ENCODE data around the gene FHOD3. TPM values are rescaled to one million over a fixed set of nuclear protein-coding genes. Genes with fewer than 3 reads are reported as not detected.

The FHOD3 gene
- total and polyA plus RNA-seq, 9 of the 15 experiments (the other 6 are each of a cell fraction or from before 2014, with no cell fraction given), result 0.11 TPM; not detected in 8

DNA sequence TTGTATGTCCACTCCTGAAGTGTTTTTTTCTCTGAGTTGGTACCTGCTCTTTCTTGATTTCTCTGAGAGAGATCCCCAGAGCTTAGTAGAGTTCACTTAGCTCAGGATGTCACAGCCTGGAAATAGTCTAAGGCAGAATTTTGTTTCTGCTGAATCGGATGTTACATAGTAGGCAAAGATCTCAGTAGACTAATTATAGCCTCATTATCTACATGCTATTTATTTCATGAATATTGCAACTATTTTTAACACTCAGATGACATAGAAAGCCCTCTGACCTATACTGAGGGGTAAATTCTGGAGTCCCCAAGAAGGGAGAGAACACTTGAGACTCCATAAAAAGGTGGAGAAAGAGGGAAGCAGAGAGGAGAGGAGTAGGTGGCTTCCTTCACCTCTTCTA, 160.2 kb downstream of the FHOD3 start (continued):
- no peak for TF ChIP-seq PHF20 (IDR thresholded peaks at IDR 0.05; ENCODE audit: partially characterized antibody)
- no peak for TF ChIP-seq DIDO1 (tag; IDR thresholded peaks at IDR 0.05; ENCODE audit: low read depth)
- TF ChIP-seq, protein P1, sequence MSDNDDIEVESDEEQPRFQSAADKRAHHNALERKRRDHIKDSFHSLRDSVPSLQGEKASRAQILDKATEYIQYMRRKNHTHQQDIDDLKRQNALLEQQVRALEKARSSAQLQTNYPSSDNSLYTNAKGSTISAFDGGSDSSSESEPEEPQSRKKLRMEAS (CRISPR knock-in tag; IDR thresholded peaks at IDR 0.05), result no peak
- TF ChIP-seq BRD4 (IDR thresholded peaks at IDR 0.05), result no peak
- TF ChIP-seq, protein P2, sequence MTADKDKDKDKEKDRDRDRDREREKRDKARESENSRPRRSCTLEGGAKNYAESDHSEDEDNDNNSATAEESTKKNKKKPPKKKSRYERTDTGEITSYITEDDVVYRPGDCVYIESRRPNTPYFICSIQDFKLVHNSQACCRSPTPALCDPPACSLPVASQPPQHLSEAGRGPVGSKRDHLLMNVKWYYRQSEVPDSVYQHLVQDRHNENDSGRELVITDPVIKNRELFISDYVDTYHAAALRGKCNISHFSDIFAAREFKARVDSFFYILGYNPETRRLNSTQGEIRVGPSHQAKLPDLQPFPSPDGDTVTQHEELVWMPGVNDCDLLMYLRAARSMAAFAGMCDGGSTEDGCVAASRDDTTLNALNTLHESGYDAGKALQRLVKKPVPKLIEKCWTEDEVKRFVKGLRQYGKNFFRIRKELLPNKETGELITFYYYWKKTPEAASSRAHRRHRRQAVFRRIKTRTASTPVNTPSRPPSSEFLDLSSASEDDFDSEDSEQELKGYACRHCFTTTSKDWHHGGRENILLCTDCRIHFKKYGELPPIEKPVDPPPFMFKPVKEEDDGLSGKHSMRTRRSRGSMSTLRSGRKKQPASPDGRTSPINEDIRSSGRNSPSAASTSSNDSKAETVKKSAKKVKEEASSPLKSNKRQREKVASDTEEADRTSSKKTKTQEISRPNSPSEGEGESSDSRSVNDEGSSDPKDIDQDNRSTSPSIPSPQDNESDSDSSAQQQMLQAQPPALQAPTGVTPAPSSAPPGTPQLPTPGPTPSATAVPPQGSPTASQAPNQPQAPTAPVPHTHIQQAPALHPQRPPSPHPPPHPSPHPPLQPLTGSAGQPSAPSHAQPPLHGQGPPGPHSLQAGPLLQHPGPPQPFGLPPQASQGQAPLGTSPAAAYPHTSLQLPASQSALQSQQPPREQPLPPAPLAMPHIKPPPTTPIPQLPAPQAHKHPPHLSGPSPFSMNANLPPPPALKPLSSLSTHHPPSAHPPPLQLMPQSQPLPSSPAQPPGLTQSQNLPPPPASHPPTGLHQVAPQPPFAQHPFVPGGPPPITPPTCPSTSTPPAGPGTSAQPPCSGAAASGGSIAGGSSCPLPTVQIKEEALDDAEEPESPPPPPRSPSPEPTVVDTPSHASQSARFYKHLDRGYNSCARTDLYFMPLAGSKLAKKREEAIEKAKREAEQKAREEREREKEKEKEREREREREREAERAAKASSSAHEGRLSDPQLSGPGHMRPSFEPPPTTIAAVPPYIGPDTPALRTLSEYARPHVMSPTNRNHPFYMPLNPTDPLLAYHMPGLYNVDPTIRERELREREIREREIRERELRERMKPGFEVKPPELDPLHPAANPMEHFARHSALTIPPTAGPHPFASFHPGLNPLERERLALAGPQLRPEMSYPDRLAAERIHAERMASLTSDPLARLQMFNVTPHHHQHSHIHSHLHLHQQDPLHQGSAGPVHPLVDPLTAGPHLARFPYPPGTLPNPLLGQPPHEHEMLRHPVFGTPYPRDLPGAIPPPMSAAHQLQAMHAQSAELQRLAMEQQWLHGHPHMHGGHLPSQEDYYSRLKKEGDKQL (CRISPR knock-in tag; IDR thresholded peaks at IDR 0.05; ENCODE audit: borderline replicate concordance), result no peak
- TF ChIP-seq IRF2 (CRISPR knock-in tag; IDR thresholded peaks at IDR 0.05), result no peak
- TF ChIP-seq, protein P3, sequence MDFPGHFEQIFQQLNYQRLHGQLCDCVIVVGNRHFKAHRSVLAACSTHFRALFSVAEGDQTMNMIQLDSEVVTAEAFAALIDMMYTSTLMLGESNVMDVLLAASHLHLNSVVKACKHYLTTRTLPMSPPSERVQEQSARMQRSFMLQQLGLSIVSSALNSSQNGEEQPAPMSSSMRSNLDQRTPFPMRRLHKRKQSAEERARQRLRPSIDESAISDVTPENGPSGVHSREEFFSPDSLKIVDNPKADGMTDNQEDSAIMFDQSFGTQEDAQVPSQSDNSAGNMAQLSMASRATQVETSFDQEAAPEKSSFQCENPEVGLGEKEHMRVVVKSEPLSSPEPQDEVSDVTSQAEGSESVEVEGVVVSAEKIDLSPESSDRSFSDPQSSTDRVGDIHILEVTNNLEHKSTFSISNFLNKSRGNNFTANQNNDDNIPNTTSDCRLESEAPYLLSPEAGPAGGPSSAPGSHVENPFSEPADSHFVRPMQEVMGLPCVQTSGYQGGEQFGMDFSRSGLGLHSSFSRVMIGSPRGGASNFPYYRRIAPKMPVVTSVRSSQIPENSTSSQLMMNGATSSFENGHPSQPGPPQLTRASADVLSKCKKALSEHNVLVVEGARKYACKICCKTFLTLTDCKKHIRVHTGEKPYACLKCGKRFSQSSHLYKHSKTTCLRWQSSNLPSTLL (IDR thresholded peaks at IDR 0.05), result no peak
- TF ChIP-seq ZFP1 (CRISPR knock-in tag; IDR thresholded peaks at IDR 0.05), result no peak
- TF ChIP-seq ESRRB (CRISPR knock-in tag; IDR thresholded peaks at IDR 0.05; ENCODE audit: borderline replicate concordance), result no peak
- TF ChIP-seq PTRF (tag; IDR thresholded peaks at IDR 0.05), result no peak

Measured in K562 (cell line).